Measurements from ENCODE around the gene ADK. TPM values are rescaled to one million over a fixed set of nuclear protein-coding genes. Genes with fewer than 3 reads are reported as not detected.

The ADK gene
- total and polyA plus RNA-seq, 2 of the 4 experiments (the other 2 are of a cell fraction), result 30.6 to 40.9 TPM

DNA sequence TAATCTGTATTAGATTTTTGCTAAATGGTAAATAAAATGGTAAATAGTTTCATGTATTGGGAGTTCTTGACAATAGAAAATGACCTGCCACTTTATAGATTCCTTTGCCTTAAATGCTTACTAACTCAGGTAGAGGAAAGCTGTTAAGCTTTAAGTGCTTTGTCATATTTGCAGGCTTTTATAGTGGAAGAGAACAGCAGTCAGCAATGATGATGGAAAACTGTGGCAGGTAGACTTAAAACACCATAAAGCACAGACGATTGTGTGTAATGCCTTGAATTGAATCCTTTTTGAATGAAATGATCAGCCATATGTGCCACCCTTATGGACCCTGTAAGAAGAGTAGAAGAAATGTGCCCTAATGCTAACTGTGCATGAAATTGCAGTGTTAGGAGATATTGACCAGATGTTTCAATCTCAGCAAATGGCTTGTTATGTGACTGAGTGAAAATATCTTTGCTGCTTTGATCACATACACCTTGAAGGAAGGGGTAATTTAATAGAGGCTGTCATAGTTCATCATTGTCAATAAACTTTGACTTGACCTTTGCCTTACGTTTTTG lies 230.4 kb downstream of the ADK start:
- H4K20me1 ChIP-seq (ENCODE audit: insufficient read depth, low read length), result no peaks in the 10 kb centered on the region
- no TSS peak for BruUV-seq (replicated peaks)
- no peak for TF ChIP-seq RFX5 (IDR thresholded peaks at IDR 0.05; ENCODE audit: low read depth, low read length)
- TF ChIP-seq, protein P1, sequence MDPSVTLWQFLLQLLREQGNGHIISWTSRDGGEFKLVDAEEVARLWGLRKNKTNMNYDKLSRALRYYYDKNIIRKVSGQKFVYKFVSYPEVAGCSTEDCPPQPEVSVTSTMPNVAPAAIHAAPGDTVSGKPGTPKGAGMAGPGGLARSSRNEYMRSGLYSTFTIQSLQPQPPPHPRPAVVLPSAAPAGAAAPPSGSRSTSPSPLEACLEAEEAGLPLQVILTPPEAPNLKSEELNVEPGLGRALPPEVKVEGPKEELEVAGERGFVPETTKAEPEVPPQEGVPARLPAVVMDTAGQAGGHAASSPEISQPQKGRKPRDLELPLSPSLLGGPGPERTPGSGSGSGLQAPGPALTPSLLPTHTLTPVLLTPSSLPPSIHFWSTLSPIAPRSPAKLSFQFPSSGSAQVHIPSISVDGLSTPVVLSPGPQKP (IDR thresholded peaks at IDR 0.05; ENCODE audit: borderline replicate concordance, low read depth, low read length), result no peak
- no peak for TF ChIP-seq RAD21 (IDR thresholded peaks at IDR 0.05; ENCODE audit: low read length)
- TF ChIP-seq MXI1 (IDR thresholded peaks at IDR 0.05; ENCODE audit: borderline replicate concordance, low read depth, low read length), result no peak
- TF ChIP-seq MAFK (IDR thresholded peaks at IDR 0.05; ENCODE audit: low read depth, low read length), result no peak
- TF ChIP-seq, protein P2, sequence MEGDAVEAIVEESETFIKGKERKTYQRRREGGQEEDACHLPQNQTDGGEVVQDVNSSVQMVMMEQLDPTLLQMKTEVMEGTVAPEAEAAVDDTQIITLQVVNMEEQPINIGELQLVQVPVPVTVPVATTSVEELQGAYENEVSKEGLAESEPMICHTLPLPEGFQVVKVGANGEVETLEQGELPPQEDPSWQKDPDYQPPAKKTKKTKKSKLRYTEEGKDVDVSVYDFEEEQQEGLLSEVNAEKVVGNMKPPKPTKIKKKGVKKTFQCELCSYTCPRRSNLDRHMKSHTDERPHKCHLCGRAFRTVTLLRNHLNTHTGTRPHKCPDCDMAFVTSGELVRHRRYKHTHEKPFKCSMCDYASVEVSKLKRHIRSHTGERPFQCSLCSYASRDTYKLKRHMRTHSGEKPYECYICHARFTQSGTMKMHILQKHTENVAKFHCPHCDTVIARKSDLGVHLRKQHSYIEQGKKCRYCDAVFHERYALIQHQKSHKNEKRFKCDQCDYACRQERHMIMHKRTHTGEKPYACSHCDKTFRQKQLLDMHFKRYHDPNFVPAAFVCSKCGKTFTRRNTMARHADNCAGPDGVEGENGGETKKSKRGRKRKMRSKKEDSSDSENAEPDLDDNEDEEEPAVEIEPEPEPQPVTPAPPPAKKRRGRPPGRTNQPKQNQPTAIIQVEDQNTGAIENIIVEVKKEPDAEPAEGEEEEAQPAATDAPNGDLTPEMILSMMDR (conservative IDR thresholded peaks at IDR 0.05; ENCODE audit: low read depth, low read length), result no peak
- no peak for TF ChIP-seq SMC3 (IDR thresholded peaks at IDR 0.05; ENCODE audit: low read depth, low read length)
- TF ChIP-seq FOS (IDR thresholded peaks at IDR 0.05; ENCODE audit: low read depth, low read length), result no peak
- H3K36me3 ChIP-seq (ENCODE audit: control insufficient read depth, insufficient read depth, low read length), result no peaks in the 10 kb centered on the region
- H3K4me3 ChIP-seq (ENCODE audit: insufficient read depth, low read depth, low read length), result no peak overlapping the region
- H2AK5ac ChIP-seq (ENCODE audit: low read depth, low read length), result no peak overlapping the region
- H3K4ac ChIP-seq (ENCODE audit: low read depth, low read length), result no peak overlapping the region
- ChIA-PET POLR2A (ENCODE audit: unreplicated experiment) (no interaction called here), CTCF (interaction anchor here (0.7 kb wide), 1 partner anchor 410 kb away, joined by 3 read pairs; no protein-coding TSS in a partner anchor)
- no peak overlapping the region for H3K18ac ChIP-seq (ENCODE audit: low read depth, low read length)
- no peak overlapping the region for H2BK15ac ChIP-seq (ENCODE audit: low read depth, low read length)
- no peak overlapping the region for H2AFZ ChIP-seq (replicated peaks; ENCODE audit: low read length, poor library complexity)
- no peak overlapping the region for H3K23ac ChIP-seq (ENCODE audit: low read depth, low read length)
- H3K4me1 ChIP-seq (ENCODE audit: control insufficient read depth, insufficient read depth, low read length), result no peaks in the 10 kb centered on the region; the same call in 1 of the 2 replicates
- H2BK120ac ChIP-seq (ENCODE audit: low read depth, low read length), result no peak overlapping the region
- H3K79me1 ChIP-seq (ENCODE audit: low read depth in 1 of 2, low read length in 2 of 2), result peaks cover 7 to 16% of the 10 kb centered on the region in 2 experiments; a peak in 3 of 4 replicates
- WGBS, 2 experiments (ENCODE audit: extremely low coverage in 2 of 2, insufficient read length in 1 of 2), result 17% methylated on average over 1 of the region's 2 CpGs; no CpG with 5 or more reads in 1 of the 2 experiments
- ATAC-seq (ENCODE audit: low read depth) (no peak), DNase-seq (no peak)
- H3K27ac ChIP-seq (ENCODE audit: insufficient read depth, low read length), result no peak overlapping the region
- H3K56ac ChIP-seq (ENCODE audit: extremely low read depth, insufficient read depth, low read length), result no peak overlapping the region
- no peak overlapping the region for H3K9ac ChIP-seq (ENCODE audit: low read depth, low read length)
- no peak overlapping the region for H4K8ac ChIP-seq (ENCODE audit: low read depth in 2 of 2, low read length in 2 of 2)
- H4K91ac ChIP-seq (ENCODE audit: insufficient read depth, low read depth, low read length), result no peak overlapping the region
- intact Hi-C loops (cut with micrococcal nuclease), result no loop called here
- no peak overlapping the region for H3K4me2 ChIP-seq (ENCODE audit: low read depth, low read length)
- H3K9me3 ChIP-seq (ENCODE audit: control insufficient read depth, insufficient read depth, low read length), result no peaks in the 10 kb centered on the region
- in situ Hi-C loops (cut with MboI; ENCODE audit: low sequenced_read_pairs), result no loop called here
- H2BK5ac ChIP-seq (ENCODE audit: low read depth, low read length, poor library complexity, severe bottlenecking), result no peak overlapping the region
- no peaks in the 10 kb centered on the region for H3K27me3 ChIP-seq (ENCODE audit: control insufficient read depth, insufficient read depth, low read length)
- H4K5ac ChIP-seq (ENCODE audit: low read depth, low read length), result no peak overlapping the region
- no peak overlapping the region for H2AK9ac ChIP-seq (replicated peaks; ENCODE audit: low read depth, low read length, poor library complexity)
- H3K9me1 ChIP-seq (ENCODE audit: insufficient read depth, low read length), result no peaks in the 10 kb centered on the region; the same call in 1 of the 2 replicates
- H3K14ac ChIP-seq (replicated peaks; ENCODE audit: low read depth, low read length), result no peak overlapping the region
- H2BK20ac ChIP-seq (ENCODE audit: low read depth, low read length), result no peak overlapping the region
- dilution Hi-C loops (cut with HindIII; ENCODE audit: low sequenced_read_pairs, unreplicated experiment), result no loop called here

Measured in IMR-90 (cell line).